D721Med (cell line): Measurements from ENCODE around the gene UCHL3.
A peak's percentile ranks its signal among the peaks of the same experiment; 100 is the strongest.

ENCODE experiments used
- DNase-seq: peaks from one replicate; pipeline ENCODE4 v3.0.0; 2011; ENCODE audit warnings: low spot score; ENCODE audit not compliant: insufficient read length
- FAIRE-seq: peaks from 2 replicates; lab custom pipeline; 2011; peaks lifted over from hg19 to GRCh38; lab: Jason Lieb, UNC
- TF ChIP-seq, protein P1 (sequence below): IDR thresholded peaks from 2 replicates; pipeline ENCODE4 v1.5.1; 2012; ENCODE audit warnings: mild to moderate bottlenecking, control low read depth; ENCODE audit not compliant: insufficient read depth; ENCODE audit errors: missing control alignments

The UCHL3 gene

DNA sequence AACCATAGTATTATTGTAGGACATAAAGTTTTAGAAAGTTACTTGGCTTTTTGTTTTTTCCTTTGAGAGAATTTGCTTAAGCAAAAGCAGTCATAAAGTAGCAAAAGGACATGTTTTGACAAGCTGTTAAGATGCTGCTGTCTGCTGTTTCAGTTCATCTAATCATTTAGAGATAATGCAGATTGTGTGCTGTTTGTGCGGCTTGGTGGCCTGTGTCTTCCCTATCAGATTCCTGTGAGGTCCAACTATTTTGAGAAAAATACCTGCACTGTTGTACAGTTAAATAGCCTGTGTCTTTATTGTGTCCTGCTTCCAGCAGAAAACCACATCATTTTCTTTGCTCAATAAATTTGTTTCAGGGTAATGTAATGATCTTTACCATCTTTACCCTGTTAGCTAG, 20.0 kb downstream of the UCHL3 start:
- TF ChIP-seq, protein P1, sequence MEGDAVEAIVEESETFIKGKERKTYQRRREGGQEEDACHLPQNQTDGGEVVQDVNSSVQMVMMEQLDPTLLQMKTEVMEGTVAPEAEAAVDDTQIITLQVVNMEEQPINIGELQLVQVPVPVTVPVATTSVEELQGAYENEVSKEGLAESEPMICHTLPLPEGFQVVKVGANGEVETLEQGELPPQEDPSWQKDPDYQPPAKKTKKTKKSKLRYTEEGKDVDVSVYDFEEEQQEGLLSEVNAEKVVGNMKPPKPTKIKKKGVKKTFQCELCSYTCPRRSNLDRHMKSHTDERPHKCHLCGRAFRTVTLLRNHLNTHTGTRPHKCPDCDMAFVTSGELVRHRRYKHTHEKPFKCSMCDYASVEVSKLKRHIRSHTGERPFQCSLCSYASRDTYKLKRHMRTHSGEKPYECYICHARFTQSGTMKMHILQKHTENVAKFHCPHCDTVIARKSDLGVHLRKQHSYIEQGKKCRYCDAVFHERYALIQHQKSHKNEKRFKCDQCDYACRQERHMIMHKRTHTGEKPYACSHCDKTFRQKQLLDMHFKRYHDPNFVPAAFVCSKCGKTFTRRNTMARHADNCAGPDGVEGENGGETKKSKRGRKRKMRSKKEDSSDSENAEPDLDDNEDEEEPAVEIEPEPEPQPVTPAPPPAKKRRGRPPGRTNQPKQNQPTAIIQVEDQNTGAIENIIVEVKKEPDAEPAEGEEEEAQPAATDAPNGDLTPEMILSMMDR: no peak
- DNase-seq: no peak
- no peak for FAIRE-seq

- FAIRE-seq: no peak
- TF ChIP-seq, protein P1: no peak
- no peak for DNase-seq
Observed at GRCh38 chr13:75579529-75579928, 29.9 kb downstream of the UCHL3 start.

- FAIRE-seq: peak; percentile 56
- DNase-seq: no peak
- TF ChIP-seq, protein P1: no peak
Observed at GRCh38 chr13:75581874-75582640, 32.5 kb downstream of the UCHL3 start.

GRCh38 chr13:75583091-75583490, 33.5 kb downstream of the UCHL3 start:
- DNase-seq (no peak), FAIRE-seq (no peak)
- TF ChIP-seq, protein P1: no peak

DNA sequence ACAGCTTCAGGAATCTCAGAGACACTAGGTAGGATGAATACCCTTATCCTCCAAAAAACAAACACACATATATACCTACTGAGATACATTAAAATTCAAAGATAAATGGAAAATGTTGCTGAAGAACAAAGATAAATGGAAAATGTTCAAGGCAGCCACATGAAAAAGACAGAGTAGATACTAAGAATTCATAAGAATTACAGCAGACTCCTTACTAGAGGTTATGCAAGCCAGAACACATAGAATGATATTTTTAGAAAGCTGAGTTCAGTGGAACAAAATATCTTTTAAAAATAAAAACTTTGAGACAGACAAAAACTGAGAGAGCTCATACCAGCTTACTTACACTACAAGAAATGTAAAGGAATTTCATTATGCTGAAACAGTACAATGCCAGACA, 35.6 kb downstream of the UCHL3 start:
- FAIRE-seq: no peak
- TF ChIP-seq, protein P1: no peak
- no peak for DNase-seq

DNA sequence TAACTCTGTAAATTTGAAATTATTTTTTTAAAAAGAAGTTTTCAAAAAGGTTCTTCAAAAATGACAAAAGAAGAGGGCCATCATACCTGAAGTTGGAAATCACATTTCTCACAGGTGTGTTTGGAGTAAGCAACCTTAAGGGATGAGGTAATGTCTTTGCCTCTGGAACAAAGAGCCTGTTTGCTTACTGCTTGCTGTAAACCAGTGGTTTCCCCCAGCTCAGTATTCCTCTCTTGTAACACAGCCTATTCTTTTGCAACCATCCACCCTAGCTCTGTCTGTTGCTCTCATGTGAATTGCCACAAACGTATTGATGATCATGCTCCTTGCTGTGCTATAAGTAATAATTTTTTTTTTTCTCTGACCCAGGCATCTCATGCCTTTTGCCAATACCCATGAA, 38.1 kb downstream of the UCHL3 start:
- DNase-seq (no peak), FAIRE-seq (no peak)
- TF ChIP-seq, protein P1: no peak

DNA sequence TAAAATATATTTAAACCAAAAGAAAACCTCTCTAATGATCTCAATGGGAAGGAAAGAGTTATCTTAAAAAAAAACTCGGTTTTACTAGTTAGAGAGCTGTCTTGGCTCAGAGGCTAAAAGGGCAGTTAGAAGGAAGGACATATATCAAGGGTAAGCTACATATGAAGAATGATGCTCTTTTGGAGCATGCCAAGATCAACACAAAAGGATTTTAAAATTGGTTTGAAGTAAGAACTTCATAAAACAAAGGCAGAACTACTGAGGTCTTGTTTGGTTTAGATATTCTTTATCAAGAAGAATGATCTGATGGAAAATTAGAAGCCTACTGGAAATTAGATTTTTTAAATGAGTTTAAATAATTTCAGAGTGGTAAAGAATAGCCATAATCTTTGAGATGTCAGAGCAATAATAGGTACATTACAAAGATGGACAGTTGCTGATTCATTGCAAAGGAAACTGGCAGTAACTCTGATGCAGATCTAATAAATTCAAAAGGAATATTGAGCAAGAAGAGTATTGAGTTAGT, 47.1 kb downstream of the UCHL3 start:
- no peak for FAIRE-seq
- TF ChIP-seq, protein P1: no peak
- DNase-seq: no peak
